Neuronal stem cell (in vitro differentiated cells): ENCODE measurements around the gene LDLRAP1.

Experiments
- DNase-seq: peaks from one replicate; pipeline ENCODE4 v3.0.0-alpha.2; 2013; ENCODE audit warnings: low spot score
- H2AFZ ChIP-seq: one replicate; pipeline ENCODE4 v1.6.1; 2013; ENCODE audit warnings: mild to moderate bottlenecking, low read length, inconsistent platforms
- H2AK5ac ChIP-seq: 2 replicates; pipeline ENCODE4 v1.6.1; 2013; ENCODE audit warnings: low read depth, mild to moderate bottlenecking, inconsistent platforms, low read length, moderate library complexity, mixed read lengths
- H2BK120ac ChIP-seq: 2 replicates; pipeline ENCODE4 v1.6.1; 2013; ENCODE audit warnings: low read depth, mild to moderate bottlenecking, inconsistent platforms, low read length, moderate library complexity, mixed read lengths
- H2BK12ac ChIP-seq: one replicate; pipeline ENCODE4 v1.6.1; 2013; ENCODE audit warnings: low read length, inconsistent platforms
- H2BK15ac ChIP-seq: 2 replicates; pipeline ENCODE4 v1.6.1; 2013; ENCODE audit warnings: mild to moderate bottlenecking, low read length, inconsistent platforms, mixed read lengths
- H2BK5ac ChIP-seq: one replicate; pipeline ENCODE4 v1.6.1; 2013; ENCODE audit warnings: inconsistent platforms, mild to moderate bottlenecking, low read length, moderate library complexity
- H3K14ac ChIP-seq: one replicate; pipeline ENCODE4 v1.6.1; 2013; ENCODE audit warnings: low read length, inconsistent platforms
- H3K18ac ChIP-seq: 2 replicates; pipeline ENCODE4 v1.6.1; 2013; ENCODE audit warnings: low read length, inconsistent platforms
- H3K23ac ChIP-seq: 2 replicates; pipeline ENCODE4 v1.6.1; 2013; ENCODE audit warnings: low read depth, mild to moderate bottlenecking, mixed read lengths, low read length, inconsistent platforms; ENCODE audit not compliant: poor library complexity
- H3K27ac ChIP-seq: replicated peaks from 3 replicates; pipeline ENCODE4 v1.5.1; 2013; ENCODE audit warnings: low read length, inconsistent platforms
- H3K27me3 ChIP-seq, 3 experiments: 2 replicates each; pipeline ENCODE4 v1.6.1; 2013; ENCODE audit warnings: low read length in 3 of 3, mild to moderate bottlenecking in 2 of 3, inconsistent platforms in 1 of 3, low read depth in 1 of 3, mixed read lengths in 1 of 3, moderate library complexity in 1 of 3; ENCODE audit not compliant: control insufficient read depth in 3 of 3, insufficient read depth in 3 of 3
- H3K36me3 ChIP-seq, 2 donors: replicated peaks in 1 of 2; 2 replicates each; pipeline ENCODE4 v1.6.1; 2013; ENCODE audit warnings: low read length in 2 of 2; ENCODE audit not compliant: control insufficient read depth in 2 of 2, insufficient read depth in 2 of 2
- H3K4ac ChIP-seq: 2 replicates; pipeline ENCODE4 v1.6.1; 2013; ENCODE audit warnings: inconsistent platforms, mild to moderate bottlenecking, low read length, moderate library complexity
- H3K4me1 ChIP-seq, 2 donors: 1 replicate in 1 of 2; 2 replicates in 1 of 2; pipeline ENCODE4 v1.6.1; 2013; ENCODE audit warnings: low read length in 2 of 2, low read depth in 1 of 2; ENCODE audit not compliant: control insufficient read depth in 2 of 2, insufficient read depth in 1 of 2
- H3K4me2 ChIP-seq: one replicate; pipeline ENCODE4 v1.6.1; 2013; ENCODE audit warnings: mild to moderate bottlenecking, low read length, inconsistent platforms; ENCODE audit not compliant: insufficient read depth, poor library complexity, severe bottlenecking
- H3K4me3 ChIP-seq, 2 donors: 2 replicates each; pipeline ENCODE4 v1.5.1; 2013; ENCODE audit warnings: low read length in 2 of 2, mild to moderate bottlenecking in 2 of 2, inconsistent platforms in 1 of 2, moderate library complexity in 1 of 2
- H3K79me1 ChIP-seq: one replicate; pipeline ENCODE4 v1.6.1; 2013; ENCODE audit warnings: low read depth, mild to moderate bottlenecking, inconsistent platforms, low read length, moderate library complexity
- H3K9ac ChIP-seq: one replicate; pipeline ENCODE4 v1.6.1; 2013; ENCODE audit warnings: mild to moderate bottlenecking, low read depth, low read length, inconsistent platforms; ENCODE audit not compliant: poor library complexity
- H3K9me3 ChIP-seq, 2 donors: replicated peaks in 1 of 2; 2 replicates each; pipeline versions ENCODE3 to v1.6.1; 2013; ENCODE audit warnings: low read length in 2 of 2, mild to moderate bottlenecking in 2 of 2, inconsistent platforms in 1 of 2, low read depth in 1 of 2, mixed read lengths in 1 of 2, moderate library complexity in 1 of 2; ENCODE audit not compliant: control insufficient read depth in 2 of 2, insufficient read depth in 1 of 2
- H4K8ac ChIP-seq: one replicate; pipeline ENCODE4 v1.6.1; 2013; ENCODE audit warnings: low read depth, mild to moderate bottlenecking, inconsistent platforms, low read length, moderate library complexity
- H4K91ac ChIP-seq: one replicate; pipeline ENCODE4 v1.6.1; 2013; ENCODE audit warnings: low read length, low read depth, mild to moderate bottlenecking, inconsistent platforms; ENCODE audit not compliant: poor library complexity
- whole genome bisulfite sequencing, 2 donors: extraction: QIAGEN DNeasy Blood & Tissue Kit; methylation state at CpG; one replicate each; pipeline ENCODE4 v1.1.7; 2013; ENCODE audit warnings: missing lambda C conversion rate in 2 of 2, mixed read lengths in 1 of 2; ENCODE audit not compliant: insufficient read length in 2 of 2, insufficient replicate concordance in 1 of 2; ENCODE audit errors: extremely low coverage in 2 of 2; 5-methylcytosine and 5-hydroxymethylcytosine counted together

Gene LDLRAP1

GRCh38 chr1:25573961-25574360, 30.6 kb downstream of the LDLRAP1 start:
- no peak overlapping the region for H4K8ac ChIP-seq
- peak overlapping the region; percentile 83 for H2AK5ac ChIP-seq
- H2BK120ac ChIP-seq, result no peak overlapping the region
- H2BK5ac ChIP-seq, result peak overlapping the region; percentile 2
- DNase-seq, result no peak
- no peak overlapping the region for H3K27ac ChIP-seq
- peak overlapping the region; percentile 32 for H2BK15ac ChIP-seq
- peak overlapping the region; percentile 11 for H3K14ac ChIP-seq
- H3K36me3 ChIP-seq, result no peaks in the 10 kb centered on the region
- no peak overlapping the region for H3K4me3 ChIP-seq
- H3K79me1 ChIP-seq, result no peaks in the 10 kb centered on the region
- no peaks in the 10 kb centered on the region for H3K27me3 ChIP-seq
- H3K9me3 ChIP-seq, result no peaks in the 10 kb centered on the region
- no peak overlapping the region for H3K18ac ChIP-seq
- no CpG with 5 or more reads among the region's 8 CpGs for WGBS, 2 donors
- no peak overlapping the region for H3K4ac ChIP-seq
- H3K4me1 ChIP-seq, result peaks cover 17 to 25% of the 10 kb centered on the region in 2 donors
- H3K23ac ChIP-seq, result no peak overlapping the region
- H4K91ac ChIP-seq, result no peak overlapping the region
- H3K9ac ChIP-seq, result no peak overlapping the region
- H2AFZ ChIP-seq, result no peak overlapping the region
- no peak overlapping the region for H2BK12ac ChIP-seq
- no peak overlapping the region for H3K4me2 ChIP-seq

GRCh38 chr1:25575191-25575590, 31.8 kb downstream of the LDLRAP1 start:
- no peak for DNase-seq
- Histone ChIP-seq H3K79me1 (no peaks in the 10 kb centered on the region), H3K18ac (no peak overlapping the region), H4K91ac (no peak overlapping the region), H2AK5ac (peak overlapping the region; percentile 29), H3K23ac (no peak overlapping the region), H3K4me2 (no peak overlapping the region), H3K27me3 (no peaks in the 10 kb centered on the region), H3K9ac (no peak overlapping the region), H2BK120ac (no peak overlapping the region), H2BK5ac (no peak overlapping the region), H4K8ac (no peak overlapping the region), H2AFZ (no peak overlapping the region), H2BK15ac (no peak overlapping the region), H3K9me3 (no peaks in the 10 kb centered on the region), H3K27ac (no peak overlapping the region), H3K14ac (no peak overlapping the region), H3K4me3 (no peak overlapping the region), H3K4ac (no peak overlapping the region), H3K36me3 (no peaks in the 10 kb centered on the region), H3K4me1 (peaks cover 14 to 15% of the 10 kb centered on the region in 2 donors), H2BK12ac (no peak overlapping the region)
- WGBS, 2 donors, result no CpG with 5 or more reads among the region's 2 CpGs

GRCh38 chr1:25576459-25577133, 33.2 kb downstream of the LDLRAP1 start:
- Histone ChIP-seq H3K4ac (peak overlapping the region; percentile 47), H3K9ac (no peak overlapping the region), H3K79me1 (no peaks in the 10 kb centered on the region), H4K8ac (no peak overlapping the region), H2BK12ac (peak overlapping the region; percentile 68), H2BK5ac (no peak overlapping the region), H2AK5ac (peak overlapping the region; percentile 73), H3K27me3 (no peaks in the 10 kb centered on the region), H2BK120ac (no peak overlapping the region), H3K14ac (peak overlapping the region; percentile 84), H3K23ac (no peak overlapping the region), H3K18ac (peak overlapping the region; percentile 78), H3K4me1 (peaks cover 15 to 19% of the 10 kb centered on the region in 2 donors), H4K91ac (no peak overlapping the region), H2BK15ac (peak overlapping the region; percentile 88), H3K4me2 (no peak overlapping the region), H2AFZ (no peak overlapping the region), H3K36me3 (no peaks in the 10 kb centered on the region), H3K9me3 (no peaks in the 10 kb centered on the region), H3K4me3 (no peak overlapping the region), H3K27ac (no peak overlapping the region)
- no CpG with 5 or more reads among the region's 18 CpGs for WGBS, 2 donors
- DNase-seq, result no peak

GRCh38 chr1:25577134-25577920, 33.9 kb downstream of the LDLRAP1 start:
- Histone ChIP-seq H3K4me3 (no peak overlapping the region), H3K27me3 (no peaks in the 10 kb centered on the region), H3K23ac (no peak overlapping the region), H2BK15ac (peak overlapping the region; percentile 43), H3K18ac (peak overlapping the region; percentile 76), H4K8ac (no peak overlapping the region), H3K9ac (no peak overlapping the region), H4K91ac (no peak overlapping the region), H3K36me3 (no peaks in the 10 kb centered on the region), H2AFZ (no peak overlapping the region), H2BK120ac (no peak overlapping the region), H3K9me3 (no peaks in the 10 kb centered on the region), H2BK12ac (no peak overlapping the region), H3K14ac (no peak overlapping the region), H3K27ac (no peak overlapping the region), H3K4me2 (no peak overlapping the region), H3K79me1 (no peaks in the 10 kb centered on the region), H2AK5ac (peak overlapping the region; percentile 57), H3K4ac (no peak overlapping the region), H3K4me1 (peaks cover 15 to 23% of the 10 kb centered on the region in 2 donors), H2BK5ac (no peak overlapping the region)
- WGBS, 2 donors, result no CpG with 5 or more reads among the region's 21 CpGs
- no peak for DNase-seq
